Neuronal stem cell (in vitro differentiated cells): Measurements from ENCODE around the gene SLC35F5.
"Not testable (repeated sequence)": the region's sequence is repeated elsewhere in the genome, so short reads cannot be mapped to it uniquely, and the experiment has no call there.

Source experiments
- DNase-seq: peaks from one replicate; pipeline ENCODE4 v3.0.0-alpha.2; 2013; ENCODE audit warnings: low spot score
- H2AFZ ChIP-seq: one replicate; pipeline ENCODE4 v1.6.1; 2013; ENCODE audit warnings: mild to moderate bottlenecking, low read length, inconsistent platforms
- H2AK5ac ChIP-seq: 2 replicates; pipeline ENCODE4 v1.6.1; 2013; ENCODE audit warnings: low read depth, mild to moderate bottlenecking, inconsistent platforms, low read length, moderate library complexity, mixed read lengths
- H2BK120ac ChIP-seq: 2 replicates; pipeline ENCODE4 v1.6.1; 2013; ENCODE audit warnings: low read depth, mild to moderate bottlenecking, inconsistent platforms, low read length, moderate library complexity, mixed read lengths
- H2BK12ac ChIP-seq: one replicate; pipeline ENCODE4 v1.6.1; 2013; ENCODE audit warnings: low read length, inconsistent platforms
- H2BK15ac ChIP-seq: 2 replicates; pipeline ENCODE4 v1.6.1; 2013; ENCODE audit warnings: mild to moderate bottlenecking, low read length, inconsistent platforms, mixed read lengths
- H2BK5ac ChIP-seq: one replicate; pipeline ENCODE4 v1.6.1; 2013; ENCODE audit warnings: inconsistent platforms, mild to moderate bottlenecking, low read length, moderate library complexity
- H3K14ac ChIP-seq: one replicate; pipeline ENCODE4 v1.6.1; 2013; ENCODE audit warnings: low read length, inconsistent platforms
- H3K18ac ChIP-seq: 2 replicates; pipeline ENCODE4 v1.6.1; 2013; ENCODE audit warnings: low read length, inconsistent platforms
- H3K23ac ChIP-seq: 2 replicates; pipeline ENCODE4 v1.6.1; 2013; ENCODE audit warnings: low read depth, mild to moderate bottlenecking, mixed read lengths, low read length, inconsistent platforms; ENCODE audit not compliant: poor library complexity
- H3K27ac ChIP-seq: replicated peaks from 3 replicates; pipeline ENCODE4 v1.5.1; 2013; ENCODE audit warnings: low read length, inconsistent platforms
- H3K27me3 ChIP-seq, 3 experiments: 2 replicates each; pipeline ENCODE4 v1.6.1; 2013; ENCODE audit warnings: low read length in 3 of 3, mild to moderate bottlenecking in 2 of 3, inconsistent platforms in 1 of 3, low read depth in 1 of 3, mixed read lengths in 1 of 3, moderate library complexity in 1 of 3; ENCODE audit not compliant: control insufficient read depth in 3 of 3, insufficient read depth in 3 of 3
- H3K36me3 ChIP-seq, 2 donors: replicated peaks in 1 of 2; 2 replicates each; pipeline ENCODE4 v1.6.1; 2013; ENCODE audit warnings: low read length in 2 of 2; ENCODE audit not compliant: control insufficient read depth in 2 of 2, insufficient read depth in 2 of 2
- H3K4ac ChIP-seq: 2 replicates; pipeline ENCODE4 v1.6.1; 2013; ENCODE audit warnings: inconsistent platforms, mild to moderate bottlenecking, low read length, moderate library complexity
- H3K4me1 ChIP-seq, 2 donors: 1 replicate in 1 of 2; 2 replicates in 1 of 2; pipeline ENCODE4 v1.6.1; 2013; ENCODE audit warnings: low read length in 2 of 2, low read depth in 1 of 2; ENCODE audit not compliant: control insufficient read depth in 2 of 2, insufficient read depth in 1 of 2
- H3K4me2 ChIP-seq: one replicate; pipeline ENCODE4 v1.6.1; 2013; ENCODE audit warnings: mild to moderate bottlenecking, low read length, inconsistent platforms; ENCODE audit not compliant: insufficient read depth, poor library complexity, severe bottlenecking
- H3K4me3 ChIP-seq, 2 donors: 2 replicates each; pipeline ENCODE4 v1.5.1; 2013; ENCODE audit warnings: low read length in 2 of 2, mild to moderate bottlenecking in 2 of 2, inconsistent platforms in 1 of 2, moderate library complexity in 1 of 2
- H3K79me1 ChIP-seq: one replicate; pipeline ENCODE4 v1.6.1; 2013; ENCODE audit warnings: low read depth, mild to moderate bottlenecking, inconsistent platforms, low read length, moderate library complexity
- H3K9ac ChIP-seq: one replicate; pipeline ENCODE4 v1.6.1; 2013; ENCODE audit warnings: mild to moderate bottlenecking, low read depth, low read length, inconsistent platforms; ENCODE audit not compliant: poor library complexity
- H3K9me3 ChIP-seq, 2 donors: replicated peaks in 1 of 2; 2 replicates each; pipeline versions ENCODE3 to v1.6.1; 2013; ENCODE audit warnings: low read length in 2 of 2, mild to moderate bottlenecking in 2 of 2, inconsistent platforms in 1 of 2, low read depth in 1 of 2, mixed read lengths in 1 of 2, moderate library complexity in 1 of 2; ENCODE audit not compliant: control insufficient read depth in 2 of 2, insufficient read depth in 1 of 2
- H4K8ac ChIP-seq: one replicate; pipeline ENCODE4 v1.6.1; 2013; ENCODE audit warnings: low read depth, mild to moderate bottlenecking, inconsistent platforms, low read length, moderate library complexity
- H4K91ac ChIP-seq: one replicate; pipeline ENCODE4 v1.6.1; 2013; ENCODE audit warnings: low read length, low read depth, mild to moderate bottlenecking, inconsistent platforms; ENCODE audit not compliant: poor library complexity
- WGBS, 2 donors: extraction: QIAGEN DNeasy Blood & Tissue Kit; methylation state at CpG; one replicate each; pipeline ENCODE4 v1.1.7; 2013; ENCODE audit warnings: missing lambda C conversion rate in 2 of 2, mixed read lengths in 1 of 2; ENCODE audit not compliant: insufficient read length in 2 of 2, insufficient replicate concordance in 1 of 2; ENCODE audit errors: extremely low coverage in 2 of 2; 5-methylcytosine and 5-hydroxymethylcytosine counted together

The SLC35F5 gene

DNA sequence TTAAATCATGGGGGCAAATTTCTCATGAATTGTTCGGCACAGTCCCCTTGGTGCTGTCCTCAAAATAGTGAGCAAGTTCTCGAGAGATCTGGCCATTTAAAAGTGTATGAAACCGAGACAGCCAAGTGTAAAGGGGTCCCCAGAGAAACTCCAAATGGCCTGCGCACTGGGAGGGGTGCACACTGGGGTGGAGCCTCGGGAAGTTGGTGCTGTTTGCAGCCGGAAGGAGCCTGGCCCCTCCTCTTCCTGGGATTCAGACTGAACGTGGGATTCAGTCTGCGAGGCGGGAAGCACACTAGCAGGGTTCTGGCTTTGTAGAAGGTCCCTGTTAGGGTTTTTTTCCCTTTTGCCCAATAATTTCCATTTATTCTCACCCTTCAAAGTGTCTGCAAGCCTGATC lies 80.6 kb downstream of the SLC35F5 start:
- Histone ChIP-seq H4K91ac (no peak overlapping the region), H2BK12ac (no peak overlapping the region), H3K18ac (no peak overlapping the region), H2BK5ac (no peak overlapping the region), H3K9me3 (no peaks in the 10 kb centered on the region), H3K4me3 (no peak overlapping the region), H2BK120ac (no peak overlapping the region), H3K14ac (no peak overlapping the region), H2BK15ac (no peak overlapping the region), H2AK5ac (no peak overlapping the region), H3K4me2 (no peak overlapping the region), H3K4me1 (peaks cover 4 to 11% of the 10 kb centered on the region in 2 donors), H2AFZ (peak overlapping the region; percentile 76), H3K27ac (no peak overlapping the region), H4K8ac (no peak overlapping the region), H3K9ac (no peak overlapping the region), H3K27me3 (no peaks in the 10 kb centered on the region), H3K36me3 (no peaks in the 10 kb centered on the region), H3K23ac (no peak overlapping the region), H3K79me1 (no peaks in the 10 kb centered on the region), H3K4ac (no peak overlapping the region)
- WGBS, 2 donors = no CpG with 5 or more reads among the region's 9 CpGs
- no peak for DNase-seq

DNA sequence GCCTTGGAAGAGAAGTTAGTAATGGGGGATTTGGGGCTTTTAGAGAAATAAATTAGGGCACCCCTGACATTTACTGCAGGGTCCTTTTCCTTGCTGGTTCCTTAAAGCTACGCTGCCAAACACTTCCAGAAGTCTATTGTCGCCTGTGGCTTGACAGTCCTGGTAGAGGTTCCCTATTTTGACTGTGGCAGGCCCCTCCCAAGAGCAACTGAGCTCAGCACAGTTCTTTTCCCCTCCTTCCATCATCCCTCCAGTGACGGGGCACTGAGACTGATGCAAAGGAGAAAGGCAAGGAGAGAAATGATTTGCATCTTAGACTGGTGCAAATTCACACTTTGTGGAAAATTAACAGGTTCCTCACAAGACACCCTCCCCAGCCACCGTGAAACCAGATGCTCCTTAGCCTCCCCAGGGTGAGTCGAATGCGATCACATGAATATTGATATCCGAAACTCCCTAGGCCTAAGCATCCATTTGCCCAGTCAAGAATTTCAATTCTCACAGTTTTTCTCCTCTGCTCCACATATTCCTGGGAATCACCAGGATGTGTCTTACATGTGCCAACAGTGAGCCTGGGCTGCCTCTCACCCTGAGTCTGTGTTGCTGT lies 84.0 kb downstream of the SLC35F5 start:
- H2BK15ac ChIP-seq = no peak overlapping the region
- no peak overlapping the region for H3K4ac ChIP-seq
- no peak overlapping the region for H4K91ac ChIP-seq
- H3K23ac ChIP-seq = no peak overlapping the region
- no peak overlapping the region for H4K8ac ChIP-seq
- H3K4me2 ChIP-seq = no peak overlapping the region
- no peak overlapping the region for H3K14ac ChIP-seq
- H3K18ac ChIP-seq = no peak overlapping the region
- no CpG with 5 or more reads among the region's 7 CpGs for WGBS, 2 donors
- H2AK5ac ChIP-seq = no peak overlapping the region
- H3K4me1 ChIP-seq = peaks cover 2 to 11% of the 10 kb centered on the region in 2 donors
- no peak overlapping the region for H2BK120ac ChIP-seq
- no peak overlapping the region for H3K9ac ChIP-seq
- no peak for DNase-seq
- no peaks in the 10 kb centered on the region for H3K9me3 ChIP-seq
- no peak overlapping the region for H3K4me3 ChIP-seq
- no peaks in the 10 kb centered on the region for H3K79me1 ChIP-seq
- H3K27me3 ChIP-seq = no peaks in the 10 kb centered on the region
- H2BK5ac ChIP-seq = no peak overlapping the region
- no peaks in the 10 kb centered on the region for H3K36me3 ChIP-seq
- peak overlapping the region; percentile 16 for H2AFZ ChIP-seq
- H2BK12ac ChIP-seq = no peak overlapping the region
- no peak overlapping the region for H3K27ac ChIP-seq

DNA sequence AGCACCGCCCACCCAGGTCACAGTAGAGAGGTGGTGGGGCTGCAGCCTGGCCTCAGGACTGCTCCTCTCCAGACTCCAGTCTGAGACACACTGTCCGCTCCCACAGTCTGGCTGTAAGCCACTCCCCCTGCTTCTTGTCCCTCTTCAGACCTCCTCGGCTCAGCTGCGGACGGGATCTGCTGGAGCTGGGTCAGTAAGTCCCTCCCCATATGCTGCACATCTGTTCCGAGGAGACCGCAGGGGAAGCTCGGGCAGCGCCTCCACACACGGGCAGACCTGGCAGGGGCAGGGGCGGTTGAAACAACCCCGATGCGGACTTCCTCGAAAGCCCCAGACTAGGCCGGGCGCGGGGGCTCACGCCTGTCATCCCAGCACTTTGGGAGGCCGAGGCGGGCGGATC lies 87.4 kb downstream of the SLC35F5 start:
- H3K79me1 ChIP-seq, H3K23ac ChIP-seq, H3K4ac ChIP-seq, H3K4me3 ChIP-seq, H4K91ac ChIP-seq, H3K4me2 ChIP-seq, H3K27me3 ChIP-seq, DNase-seq, H3K9me3 ChIP-seq, H3K36me3 ChIP-seq, H2AK5ac ChIP-seq, H4K8ac ChIP-seq, H3K9ac ChIP-seq, H2AFZ ChIP-seq, H2BK120ac ChIP-seq, H2BK12ac ChIP-seq, H3K18ac ChIP-seq, H2BK5ac ChIP-seq, H3K14ac ChIP-seq, H2BK15ac ChIP-seq, H3K27ac ChIP-seq: not testable (repeated sequence)
- WGBS, 2 donors = no CpG with 5 or more reads among the region's 21 CpGs
- H3K4me1 ChIP-seq = peaks cover 2 to 11% of the 10 kb centered on the region in 2 donors

DNA sequence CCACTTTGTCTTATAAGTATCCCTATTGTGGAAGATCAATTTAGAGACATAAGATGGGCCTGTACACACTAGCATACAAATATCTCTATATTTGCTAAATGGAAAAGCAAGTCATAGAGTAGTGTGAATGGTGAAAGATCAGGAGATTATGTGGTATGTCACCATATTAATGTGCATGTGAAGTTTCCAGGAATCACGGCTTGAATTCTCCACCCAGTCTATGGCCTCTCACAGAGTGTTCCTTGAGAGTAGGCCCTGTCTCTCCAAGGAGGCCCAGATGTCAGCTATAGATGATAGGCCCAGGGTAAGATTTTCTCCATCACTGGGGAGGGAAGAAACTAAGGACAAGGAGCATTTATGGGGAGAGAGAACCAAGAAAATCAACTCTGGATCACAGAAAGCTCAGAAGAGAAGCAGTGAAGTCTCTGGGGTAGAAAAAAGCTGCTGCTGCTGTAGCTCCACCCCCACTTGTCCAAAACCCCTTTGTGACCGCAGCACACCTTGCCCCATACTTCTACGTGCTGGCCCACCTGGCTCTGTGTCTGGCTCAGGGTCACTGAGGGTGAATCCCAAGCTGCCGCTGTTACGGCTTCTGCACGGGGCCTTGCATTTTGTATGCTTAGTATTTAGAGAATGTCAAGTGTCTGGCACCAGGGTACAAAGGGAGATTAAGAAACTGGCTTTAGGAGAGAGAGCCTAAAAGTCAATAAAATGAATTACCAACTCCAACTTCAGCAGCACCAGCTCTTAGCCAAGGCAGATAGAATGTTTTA lies 91.5 kb downstream of the SLC35F5 start:
- not testable (repeated sequence) for H4K8ac ChIP-seq, H3K79me1 ChIP-seq, H3K18ac ChIP-seq, H3K9me3 ChIP-seq, H3K27me3 ChIP-seq, H3K36me3 ChIP-seq, H3K27ac ChIP-seq, H2BK15ac ChIP-seq, H2AFZ ChIP-seq, H2BK12ac ChIP-seq, H2AK5ac ChIP-seq, H3K4me2 ChIP-seq, H3K9ac ChIP-seq, H4K91ac ChIP-seq, H3K4me3 ChIP-seq, H3K4ac ChIP-seq, H3K4me1 ChIP-seq, H2BK5ac ChIP-seq, H3K14ac ChIP-seq, DNase-seq, H2BK120ac ChIP-seq, H3K23ac ChIP-seq
- no CpG with 5 or more reads among the region's 6 CpGs for WGBS, 2 donors
